ENCODE measurements around the gene DST.

The DST gene

DNA sequence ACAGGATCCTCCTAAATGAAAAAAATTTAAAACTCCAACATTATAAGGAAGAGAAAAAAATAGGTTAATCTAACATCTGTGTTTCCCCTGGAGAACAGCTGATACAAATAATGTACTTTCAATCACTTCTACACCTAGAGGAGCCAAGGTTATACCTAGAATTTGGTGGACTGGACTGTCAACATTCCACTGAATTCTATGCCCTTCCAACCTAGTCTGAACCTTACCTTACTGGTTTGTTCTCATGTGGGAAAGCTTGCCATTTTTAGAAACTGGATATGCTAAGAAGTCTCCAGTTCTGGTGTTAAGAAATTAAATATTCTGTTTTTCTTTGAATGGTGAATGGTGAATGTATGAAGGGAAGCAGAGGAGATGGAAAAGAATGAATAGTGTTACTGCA, 162.4 kb downstream of the DST start:
- TF ChIP-seq, protein P1, sequence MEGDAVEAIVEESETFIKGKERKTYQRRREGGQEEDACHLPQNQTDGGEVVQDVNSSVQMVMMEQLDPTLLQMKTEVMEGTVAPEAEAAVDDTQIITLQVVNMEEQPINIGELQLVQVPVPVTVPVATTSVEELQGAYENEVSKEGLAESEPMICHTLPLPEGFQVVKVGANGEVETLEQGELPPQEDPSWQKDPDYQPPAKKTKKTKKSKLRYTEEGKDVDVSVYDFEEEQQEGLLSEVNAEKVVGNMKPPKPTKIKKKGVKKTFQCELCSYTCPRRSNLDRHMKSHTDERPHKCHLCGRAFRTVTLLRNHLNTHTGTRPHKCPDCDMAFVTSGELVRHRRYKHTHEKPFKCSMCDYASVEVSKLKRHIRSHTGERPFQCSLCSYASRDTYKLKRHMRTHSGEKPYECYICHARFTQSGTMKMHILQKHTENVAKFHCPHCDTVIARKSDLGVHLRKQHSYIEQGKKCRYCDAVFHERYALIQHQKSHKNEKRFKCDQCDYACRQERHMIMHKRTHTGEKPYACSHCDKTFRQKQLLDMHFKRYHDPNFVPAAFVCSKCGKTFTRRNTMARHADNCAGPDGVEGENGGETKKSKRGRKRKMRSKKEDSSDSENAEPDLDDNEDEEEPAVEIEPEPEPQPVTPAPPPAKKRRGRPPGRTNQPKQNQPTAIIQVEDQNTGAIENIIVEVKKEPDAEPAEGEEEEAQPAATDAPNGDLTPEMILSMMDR (conservative IDR thresholded peaks at IDR 0.05): no peak

DNA sequence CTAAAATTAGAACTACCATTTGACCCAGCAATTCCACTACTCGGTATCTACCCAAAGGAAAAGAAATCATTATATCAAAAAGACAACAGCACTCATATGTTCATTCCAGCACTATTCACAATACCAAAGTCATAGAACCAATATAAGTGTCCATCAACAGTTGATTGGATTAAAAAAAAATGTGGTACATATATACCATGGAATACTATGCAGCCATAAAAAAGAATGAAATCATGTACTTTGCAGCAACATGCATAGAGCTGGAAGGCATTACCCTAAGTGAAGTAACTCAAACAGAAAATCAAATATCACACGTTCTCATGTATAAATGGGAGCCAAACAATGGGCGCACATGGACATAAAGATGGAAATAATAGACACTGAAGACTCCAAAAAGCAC, 163.3 kb downstream of the DST start:
- no peak overlapping the region for H3K27ac ChIP-seq
- TF ChIP-seq, protein P1 (conservative IDR thresholded peaks at IDR 0.05): no peak

More for the DNA sequence above, 162.4 kb downstream of the DST start:
- H3K27ac ChIP-seq: peak overlapping the region; percentile 48; the same call in 1 of the 2 replicates

DNA sequence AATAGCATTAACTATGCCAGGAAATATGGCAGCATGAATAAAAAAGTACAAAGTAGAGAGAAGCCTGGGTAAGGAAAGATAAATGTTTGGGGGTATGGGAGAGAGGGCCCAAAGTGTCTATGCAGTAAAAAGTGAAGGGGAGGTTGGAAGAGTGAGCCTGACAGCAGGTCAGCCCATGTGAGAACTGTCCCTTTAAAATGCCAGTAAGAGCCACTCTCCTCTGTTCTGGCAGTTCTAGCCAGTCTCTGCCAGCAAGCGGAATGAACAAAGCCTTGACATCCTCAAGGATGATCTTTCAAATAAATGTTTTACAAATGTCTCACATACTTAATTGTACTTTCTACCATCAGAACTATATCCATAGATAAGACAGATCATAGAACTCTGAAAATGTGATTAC, 164.5 kb downstream of the DST start:
- TF ChIP-seq, protein P1 (conservative IDR thresholded peaks at IDR 0.05): no peak
- H3K27ac ChIP-seq: no peak overlapping the region

DNA sequence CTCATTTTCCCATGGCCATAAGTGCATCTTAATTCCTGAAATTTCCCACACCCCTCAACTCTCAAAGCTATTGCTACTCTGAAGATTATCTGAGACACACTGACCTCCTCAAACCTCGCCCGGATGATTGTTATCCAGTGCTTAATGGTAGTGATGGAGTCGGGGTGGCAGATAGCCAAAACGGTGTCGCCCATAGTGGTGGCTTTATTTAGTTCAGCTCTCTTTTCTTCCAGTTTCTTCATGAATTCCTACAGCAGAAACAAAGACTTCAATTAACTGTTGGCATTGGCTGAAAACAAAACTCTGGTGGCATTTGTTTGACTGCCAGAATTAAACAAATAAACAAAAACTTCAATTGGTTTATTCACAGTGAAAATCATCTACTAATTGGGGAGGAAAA, 165.4 kb downstream of the DST start:
- peak overlapping the region; percentile 46; the same call in 1 of the 2 replicates for H3K27ac ChIP-seq
- TF ChIP-seq, protein P1 (conservative IDR thresholded peaks at IDR 0.05): no peak

DNA sequence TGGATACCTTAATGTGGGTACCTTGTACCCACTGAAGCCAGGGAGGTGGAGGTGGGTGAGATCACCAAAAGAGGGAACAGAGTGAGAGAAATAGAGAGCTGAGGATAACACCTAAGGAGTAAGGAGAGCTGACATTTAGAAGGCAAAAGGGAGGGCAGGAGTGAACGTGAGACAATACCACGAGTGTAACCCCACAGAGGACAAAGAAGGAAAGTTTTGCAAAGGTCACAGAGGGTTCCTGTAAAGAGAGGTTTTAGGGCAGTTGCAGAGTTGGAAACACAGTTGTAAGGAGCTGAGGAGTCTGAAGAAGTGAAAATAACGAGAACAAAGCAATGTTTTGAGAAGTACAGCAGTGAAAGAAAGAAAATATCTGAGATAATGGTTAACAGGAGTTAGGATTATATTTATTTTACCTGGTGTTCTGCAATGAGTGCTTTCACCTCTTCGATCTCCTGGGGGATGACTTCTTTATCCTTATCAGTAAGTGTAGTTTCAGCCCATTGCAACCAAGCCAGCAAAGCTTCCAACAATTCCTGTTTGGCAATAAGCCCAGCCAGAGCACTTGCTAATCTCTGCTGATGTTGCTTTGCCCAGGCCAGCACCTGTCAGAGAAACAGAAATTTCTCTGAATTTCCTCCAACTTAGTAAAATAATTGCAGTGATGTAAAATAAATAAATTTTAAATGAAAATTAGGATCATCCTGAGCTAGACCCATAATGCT, 166.8 kb downstream of the DST start:
- peak overlapping the region; percentile 46 for H3K27ac ChIP-seq
- TF ChIP-seq, protein P1 (conservative IDR thresholded peaks at IDR 0.05): no peak

DNA sequence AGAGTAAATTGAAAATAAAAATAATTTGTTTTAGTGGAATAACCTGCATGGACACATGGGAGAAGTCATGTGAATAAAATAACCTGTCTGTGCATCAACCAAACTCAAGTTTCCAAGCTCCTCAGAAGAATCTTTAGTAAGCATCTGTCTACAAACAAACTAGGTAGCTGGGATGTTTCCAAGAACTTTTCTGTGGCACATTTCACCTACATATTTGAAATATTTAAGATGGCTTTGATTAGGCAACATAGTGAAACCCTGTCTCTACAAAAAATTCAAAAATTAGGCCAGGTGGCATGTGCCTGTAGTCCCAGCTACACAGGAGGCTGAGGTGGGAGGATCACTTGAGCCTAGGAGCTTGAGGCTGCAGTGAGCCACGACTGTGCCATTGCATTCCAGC, 168.2 kb downstream of the DST start:
- TF ChIP-seq, protein P1 (conservative IDR thresholded peaks at IDR 0.05): no peak
- H3K27ac ChIP-seq: no peak overlapping the region; the same call in 1 of the 2 replicates

DNA sequence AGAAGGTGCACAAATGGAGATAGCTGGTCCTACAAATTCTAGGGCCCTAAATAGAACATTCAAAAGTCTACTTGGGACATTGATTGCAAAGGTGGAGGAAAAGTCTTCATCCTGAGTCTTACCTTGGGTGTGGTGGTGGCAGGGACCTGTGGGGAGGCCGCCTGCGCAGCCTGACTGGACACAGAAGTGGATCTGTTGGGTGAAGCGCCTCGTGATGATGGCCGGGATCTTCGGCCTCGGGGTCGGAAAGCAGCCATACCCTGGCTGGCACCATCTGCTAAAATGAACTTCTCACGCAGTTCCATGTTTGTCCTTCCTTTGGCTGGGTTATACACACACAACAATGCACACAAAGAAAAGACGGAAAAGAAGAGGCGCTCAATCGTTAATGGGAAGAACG, 179.2 kb downstream of the DST start:
- TF ChIP-seq, protein P1 (conservative IDR thresholded peaks at IDR 0.05): no peak
- no peak overlapping the region for H3K27ac ChIP-seq
